ENCODE data around the gene HPSE2.

HPSE2 gene

DNA sequence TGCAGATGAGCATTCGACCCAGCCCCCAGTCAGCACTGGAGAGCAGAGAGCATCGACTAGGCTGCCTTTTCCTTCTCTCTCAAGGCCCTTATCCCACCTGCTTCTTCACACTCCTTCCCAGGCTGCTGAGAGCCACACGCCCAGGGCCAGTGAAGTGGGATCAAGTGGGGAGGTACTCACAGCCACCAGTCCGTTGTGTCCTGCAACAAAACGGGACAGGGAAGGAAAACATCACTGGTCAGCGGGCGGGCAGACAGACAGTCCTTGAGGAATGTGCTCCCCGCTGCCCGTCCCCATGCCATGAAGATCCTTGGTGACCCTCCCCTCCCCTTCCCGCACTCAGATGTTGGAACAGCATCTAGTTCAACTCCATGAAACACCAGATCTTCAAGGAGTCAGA lies 824.9 kb downstream of the HPSE2 start:
- DNase-seq (ENCODE audit: low read depth) = no peak

DNA sequence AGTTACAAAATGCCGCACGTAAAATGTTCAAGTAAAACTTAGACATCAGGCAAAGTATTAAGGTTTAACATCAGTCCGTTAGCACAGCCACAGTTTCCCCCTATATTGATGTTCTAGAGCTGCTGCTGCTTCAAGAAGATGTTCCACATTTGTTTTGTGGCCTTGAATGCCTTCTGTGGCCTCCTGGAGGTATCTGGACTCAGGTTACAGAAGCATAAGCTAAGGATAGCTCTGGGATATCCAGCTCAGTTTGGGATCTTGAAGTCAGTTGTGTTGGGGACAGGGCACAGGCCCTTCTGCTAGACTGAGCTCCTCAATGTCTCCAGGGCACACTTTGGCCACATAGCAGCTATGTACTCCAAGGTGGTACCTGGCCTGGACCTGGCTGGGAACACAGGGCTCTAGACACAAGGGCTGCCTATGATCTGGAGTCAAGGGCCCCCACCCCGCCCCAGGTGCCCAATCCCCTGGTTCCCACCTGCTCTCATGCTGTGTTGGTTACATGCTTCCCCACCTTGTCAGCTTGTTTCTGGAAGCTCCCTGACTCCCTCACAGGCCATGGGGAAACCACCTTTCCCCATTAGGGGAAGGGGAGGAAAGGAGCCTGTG lies 825.4 kb downstream of the HPSE2 start:
- DNase-seq (ENCODE audit: low read depth) = no peak

DNA sequence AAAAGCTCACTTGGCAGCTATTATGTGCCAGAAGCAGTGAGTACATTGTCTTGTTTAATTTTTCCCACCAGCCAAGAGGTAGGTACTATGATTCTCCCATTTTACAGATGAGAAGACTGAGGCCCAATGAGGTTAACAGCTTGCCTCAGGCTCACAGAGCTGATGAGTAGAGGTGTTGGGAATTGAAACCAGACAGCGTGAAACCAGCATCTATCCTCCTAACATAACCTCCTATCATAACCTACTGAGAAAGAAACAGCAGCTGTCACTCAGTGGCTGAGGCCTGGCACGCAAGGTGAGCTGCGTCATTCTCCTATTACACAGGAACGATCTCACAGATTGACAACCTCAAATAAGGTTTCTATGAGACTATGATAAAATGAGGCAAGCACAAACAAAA lies 826.9 kb downstream of the HPSE2 start:
- no peak for DNase-seq (ENCODE audit: low read depth)

DNA sequence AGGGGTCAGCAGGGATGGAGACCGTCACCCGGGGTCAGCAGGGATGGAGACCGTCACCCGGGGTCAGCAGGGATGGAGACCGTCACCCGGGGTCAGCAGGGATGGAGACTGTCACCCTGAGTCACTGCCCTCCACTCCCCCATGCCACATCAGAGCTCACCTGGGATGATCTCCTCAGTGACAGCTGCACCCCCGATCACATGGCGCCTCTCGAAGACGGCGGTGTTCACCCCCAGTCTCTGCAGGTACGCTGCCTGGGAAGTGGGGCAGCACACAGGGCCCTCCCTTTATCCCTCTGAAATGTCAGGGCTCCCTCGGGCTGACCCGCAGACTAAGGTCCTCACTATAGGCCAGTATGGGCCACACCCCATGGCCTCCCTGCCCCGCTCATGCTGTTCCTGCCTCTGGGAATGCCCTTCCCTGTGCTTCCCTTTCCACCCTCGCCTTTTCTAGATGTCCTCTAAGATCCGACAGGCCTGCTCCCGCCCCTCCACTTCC lies 827.9 kb downstream of the HPSE2 start:
- DNase-seq (ENCODE audit: low read depth) = no peak

Data from stromal cell of bone marrow (primary cell).